ENCODE measurements around the gene AUTS2.

AUTS2 gene

DNA sequence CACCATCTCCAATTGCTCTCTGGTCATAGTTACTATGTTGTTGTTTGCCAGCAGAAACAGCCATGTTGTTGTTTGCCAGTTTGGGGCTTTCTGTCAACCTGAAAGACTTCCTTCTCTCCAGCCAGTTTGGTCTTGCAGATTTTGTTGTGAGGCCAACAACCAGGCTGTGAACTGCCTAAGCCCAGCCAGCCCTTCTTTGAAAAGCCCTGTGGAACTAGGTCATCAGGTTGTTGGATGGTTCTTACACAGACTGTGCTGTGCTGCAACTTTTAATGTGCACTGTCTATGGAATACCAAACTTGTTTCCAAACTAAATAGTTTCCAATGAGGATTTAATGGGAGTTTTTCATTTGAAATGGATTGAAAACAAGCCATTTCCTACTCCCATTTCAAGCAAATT lies 940.9 kb downstream of the AUTS2 start:
- no peaks in the 10 kb centered on the region for H4K20me1 ChIP-seq (ENCODE audit: low read depth, low read length)
- H3K27ac ChIP-seq (ENCODE audit: low read depth, low read length), result no peak overlapping the region
- TF ChIP-seq, protein P1, sequence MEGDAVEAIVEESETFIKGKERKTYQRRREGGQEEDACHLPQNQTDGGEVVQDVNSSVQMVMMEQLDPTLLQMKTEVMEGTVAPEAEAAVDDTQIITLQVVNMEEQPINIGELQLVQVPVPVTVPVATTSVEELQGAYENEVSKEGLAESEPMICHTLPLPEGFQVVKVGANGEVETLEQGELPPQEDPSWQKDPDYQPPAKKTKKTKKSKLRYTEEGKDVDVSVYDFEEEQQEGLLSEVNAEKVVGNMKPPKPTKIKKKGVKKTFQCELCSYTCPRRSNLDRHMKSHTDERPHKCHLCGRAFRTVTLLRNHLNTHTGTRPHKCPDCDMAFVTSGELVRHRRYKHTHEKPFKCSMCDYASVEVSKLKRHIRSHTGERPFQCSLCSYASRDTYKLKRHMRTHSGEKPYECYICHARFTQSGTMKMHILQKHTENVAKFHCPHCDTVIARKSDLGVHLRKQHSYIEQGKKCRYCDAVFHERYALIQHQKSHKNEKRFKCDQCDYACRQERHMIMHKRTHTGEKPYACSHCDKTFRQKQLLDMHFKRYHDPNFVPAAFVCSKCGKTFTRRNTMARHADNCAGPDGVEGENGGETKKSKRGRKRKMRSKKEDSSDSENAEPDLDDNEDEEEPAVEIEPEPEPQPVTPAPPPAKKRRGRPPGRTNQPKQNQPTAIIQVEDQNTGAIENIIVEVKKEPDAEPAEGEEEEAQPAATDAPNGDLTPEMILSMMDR (IDR thresholded peaks at IDR 0.05; ENCODE audit: insufficient read depth, low read length, poor library complexity, severe bottlenecking), result no peak
- H3K9me3 ChIP-seq (ENCODE audit: insufficient read depth, low read length), result no peaks in the 10 kb centered on the region
- H3K9ac ChIP-seq (ENCODE audit: low read length), result no peak overlapping the region
- H3K4me2 ChIP-seq (ENCODE audit: low read depth, low read length, poor library complexity, severe bottlenecking), result no peak overlapping the region
- H2AFZ ChIP-seq (ENCODE audit: low read depth, low read length, severe bottlenecking), result no peak overlapping the region
- no peaks in the 10 kb centered on the region for H3K9me2 ChIP-seq (replicated peaks; ENCODE audit: insufficient read depth, low read length)
- no peaks in the 10 kb centered on the region for H3K36me3 ChIP-seq (ENCODE audit: low read length)
- H3F3A ChIP-seq (ENCODE audit: insufficient read depth), result no peaks in the 10 kb centered on the region
- no peak overlapping the region for H3K4me3 ChIP-seq (ENCODE audit: insufficient read depth, low read length, poor library complexity, severe bottlenecking)
- no peaks in the 10 kb centered on the region for H3K27me3 ChIP-seq (ENCODE audit: low read length)
- no peaks in the 10 kb centered on the region for H3K79me2 ChIP-seq (ENCODE audit: insufficient read depth, low read length)

DNA sequence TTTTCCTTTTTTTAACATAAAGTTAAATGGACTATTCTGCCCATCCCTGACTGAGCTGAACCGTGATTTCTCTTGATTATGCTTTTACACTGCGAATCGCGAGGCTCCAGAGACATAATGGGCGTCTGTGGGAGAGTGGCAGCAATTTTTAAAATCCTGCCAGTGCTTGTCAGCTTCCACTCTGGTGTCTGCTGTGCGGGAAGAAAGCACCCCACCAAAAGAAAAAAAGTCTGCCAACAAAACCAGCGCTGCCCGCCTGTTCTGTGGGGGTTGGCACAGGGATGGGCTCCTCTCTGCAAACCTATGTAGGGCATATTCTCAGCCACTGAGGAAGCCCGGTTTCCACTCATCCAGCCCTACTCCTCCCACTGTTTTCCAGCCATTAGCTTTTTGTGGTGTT lies 941.3 kb downstream of the AUTS2 start:
- H3K9me2 ChIP-seq (replicated peaks; ENCODE audit: insufficient read depth, low read length), result no peaks in the 10 kb centered on the region
- no peaks in the 10 kb centered on the region for H3K9me3 ChIP-seq (ENCODE audit: insufficient read depth, low read length)
- H2AFZ ChIP-seq (ENCODE audit: low read depth, low read length, severe bottlenecking), result no peak overlapping the region
- no peak overlapping the region for H3K27ac ChIP-seq (ENCODE audit: low read depth, low read length)
- no peaks in the 10 kb centered on the region for H3F3A ChIP-seq (ENCODE audit: insufficient read depth)
- H3K27me3 ChIP-seq (ENCODE audit: low read length), result no peaks in the 10 kb centered on the region
- no peaks in the 10 kb centered on the region for H4K20me1 ChIP-seq (ENCODE audit: low read depth, low read length)
- H3K4me2 ChIP-seq (ENCODE audit: low read depth, low read length, poor library complexity, severe bottlenecking), result no peak overlapping the region
- H3K9ac ChIP-seq (ENCODE audit: low read length), result no peak overlapping the region
- no peak overlapping the region for H3K4me3 ChIP-seq (ENCODE audit: insufficient read depth, low read length, poor library complexity, severe bottlenecking)
- no peaks in the 10 kb centered on the region for H3K79me2 ChIP-seq (ENCODE audit: insufficient read depth, low read length)
- TF ChIP-seq, protein P1 (IDR thresholded peaks at IDR 0.05; ENCODE audit: insufficient read depth, low read length, poor library complexity, severe bottlenecking), result no peak
- no peak for TF ChIP-seq EZH2phosphoT487 (conservative IDR thresholded peaks at IDR 0.05; ENCODE audit: low read length)
- no peaks in the 10 kb centered on the region for H3K36me3 ChIP-seq (ENCODE audit: low read length)

DNA sequence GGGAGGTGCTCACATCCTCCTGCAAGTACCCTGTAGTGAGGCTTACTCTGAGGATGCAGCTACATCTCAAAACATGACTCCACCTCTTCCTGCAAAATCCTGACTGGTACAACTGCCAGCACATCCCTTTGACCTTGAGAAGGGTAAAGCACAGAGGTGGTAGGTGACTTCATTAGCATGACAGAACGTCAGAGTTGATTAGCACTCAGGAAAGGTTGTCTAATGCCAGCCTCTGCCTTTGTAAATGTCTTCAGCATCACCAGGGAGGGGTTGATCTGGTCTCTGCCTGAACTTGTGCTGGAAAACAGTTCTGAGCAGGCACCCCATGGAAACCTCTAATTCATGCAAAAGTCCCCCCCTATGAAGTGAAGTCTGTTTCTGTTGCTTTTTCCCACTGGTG lies 942.4 kb downstream of the AUTS2 start:
- no peak for TF ChIP-seq EZH2phosphoT487 (conservative IDR thresholded peaks at IDR 0.05; ENCODE audit: low read length)
- TF ChIP-seq, protein P1 (IDR thresholded peaks at IDR 0.05; ENCODE audit: insufficient read depth, low read length, poor library complexity, severe bottlenecking), result no peak
- Histone ChIP-seq H3K4me3 (ENCODE audit: insufficient read depth, low read length, poor library complexity, severe bottlenecking) (no peak overlapping the region), H3K9ac (ENCODE audit: low read length) (no peak overlapping the region), H3K79me2 (ENCODE audit: insufficient read depth, low read length) (no peaks in the 10 kb centered on the region), H4K20me1 (ENCODE audit: low read depth, low read length) (no peaks in the 10 kb centered on the region), H3F3A (ENCODE audit: insufficient read depth) (no peaks in the 10 kb centered on the region), H3K27me3 (ENCODE audit: low read length) (no peaks in the 10 kb centered on the region), H3K4me2 (ENCODE audit: low read depth, low read length, poor library complexity, severe bottlenecking) (no peak overlapping the region), H3K36me3 (ENCODE audit: low read length) (no peaks in the 10 kb centered on the region), H3K9me3 (ENCODE audit: insufficient read depth, low read length) (no peaks in the 10 kb centered on the region), H3K27ac (ENCODE audit: low read depth, low read length) (no peak overlapping the region), H2AFZ (ENCODE audit: low read depth, low read length, severe bottlenecking) (no peak overlapping the region), H3K9me2 (replicated peaks; ENCODE audit: insufficient read depth, low read length) (no peaks in the 10 kb centered on the region)

Measured in SU-DHL-6 (cell line).